SK-N-SH (cell line): Measurements from ENCODE around the gene CHEK2. TPM values are rescaled to one million over a fixed set of nuclear protein-coding genes. Genes with fewer than 3 reads are reported as not detected.
"Not testable (repeated sequence)": the region's sequence is repeated elsewhere in the genome, so short reads cannot be mapped to it uniquely, and the experiment has no call there.

Source experiments
- CTCF ChIA-PET: fragments of 300-600, 350-600 bp; formaldehyde crosslinking; extraction: SDS; loops from one replicate; lab custom pipeline; 2021; lab: Yijun Ruan, JAX
- POLR2A ChIA-PET: fragments of 350-600 bp; sonication (Branson Sonifier 250); formaldehyde crosslinking; extraction: SDS; loops from one replicate; lab custom pipeline; 2020; ENCODE audit warnings: antibody characterized with exemption, inconsistent platforms; lab: Yijun Ruan, JAX
- DNase-seq: peaks from one replicate; pipeline ENCODE4 v3.0.0; 2012
- H2AFZ ChIP-seq: fragments of 200-600 bp; sonication (generic); 2 replicates; pipeline ENCODE4 v1.8.1; 2016; ENCODE audit warnings: antibody characterized with exemption, mild to moderate bottlenecking, low read depth
- H3F3A ChIP-seq: fragments of 200-600 bp; sonication (generic); replicated peaks from 2 replicates; pipeline ENCODE3; 2016; ENCODE audit warnings: antibody characterized with exemption, mild to moderate bottlenecking; ENCODE audit not compliant: insufficient read depth
- H3K27ac ChIP-seq, 2 experiments: fragments of 200-500 bp in 1 of 2; fragments of 200-600 bp in 1 of 2; sonication (Bioruptor generic) in 1 of 2; sonication (generic), shearing (Covaris generic) in 1 of 2; 2 replicates each; pipeline versions ENCODE4 v1.5.1 to v1.6.1; 2014 to 2016; ENCODE audit warnings: low read depth in 2 of 2, inconsistent platforms in 1 of 2, low read length in 1 of 2, mild to moderate bottlenecking in 1 of 2, mixed read lengths in 1 of 2
- H3K27me3 ChIP-seq: fragments of 200-600 bp; sonication (generic), shearing (Covaris generic); 2 replicates; pipeline ENCODE4 v1.6.1; 2016; ENCODE audit warnings: mixed run types; ENCODE audit not compliant: insufficient read depth
- H3K36me3 ChIP-seq, 2 experiments: fragments of 200-500 bp in 1 of 2; fragments of 200-600 bp in 1 of 2; sonication (Bioruptor generic) in 1 of 2; sonication (generic) in 1 of 2; replicated peaks in 1 of 2; 2 replicates each; pipeline versions ENCODE3 to v1.5.1; 2014 to 2016; ENCODE audit warnings: low read length in 1 of 2, mild to moderate bottlenecking in 1 of 2; ENCODE audit not compliant: insufficient read depth in 2 of 2, control insufficient read depth in 1 of 2
- H3K4me1 ChIP-seq, 2 experiments: fragments of 200-500 bp in 1 of 2; fragments of 200-600 bp in 1 of 2; sonication (Bioruptor generic) in 1 of 2; sonication (generic), shearing (Covaris generic) in 1 of 2; 2 replicates each; pipeline versions ENCODE4 v1.5.1 to v1.6.1; 2014 to 2016; ENCODE audit warnings: low read depth in 1 of 2, low read length in 1 of 2, mixed run types in 1 of 2; ENCODE audit not compliant: insufficient read depth in 2 of 2, control insufficient read depth in 1 of 2
- H3K4me2 ChIP-seq: fragments of 200-600 bp; sonication (generic), shearing (Covaris generic); 2 replicates; pipeline ENCODE4 v1.6.1; 2017; ENCODE audit warnings: mixed run types
- H3K4me3 ChIP-seq, 2 experiments: fragments of 200-500 bp in 1 of 2; fragments of 200-600 bp in 1 of 2; sonication (Bioruptor generic) in 1 of 2; sonication (generic), shearing (Covaris generic) in 1 of 2; 2 replicates each; pipeline versions ENCODE4 v1.5.1 to v1.8.1; 2014 to 2016; ENCODE audit warnings: low read depth in 2 of 2, inconsistent platforms in 1 of 2, low read length in 1 of 2, mild to moderate bottlenecking in 1 of 2, mixed read lengths in 1 of 2, moderate library complexity in 1 of 2
- H3K79me2 ChIP-seq: fragments of 200-600 bp; sonication (generic); 2 replicates; pipeline ENCODE4 v1.8.1; 2017; ENCODE audit warnings: mild to moderate bottlenecking; ENCODE audit not compliant: insufficient read depth
- H3K9ac ChIP-seq: fragments of 200-600 bp; sonication (generic); 2 replicates; pipeline ENCODE4 v1.6.1; 2017; ENCODE audit warnings: mixed run types
- H3K9me2 ChIP-seq: fragments of 200-600 bp; sonication (generic); 2 replicates; pipeline ENCODE4 v1.6.1; 2017; ENCODE audit warnings: mixed run types
- H3K9me3 ChIP-seq: fragments of 200-600 bp; sonication (generic); 2 replicates; pipeline ENCODE4 v1.6.1; 2017; ENCODE audit warnings: mixed run types, mild to moderate bottlenecking, moderate library complexity
- H4K20me1 ChIP-seq: fragments of 200-600 bp; sonication (generic); 2 replicates; pipeline ENCODE4 v1.6.1; 2017; ENCODE audit warnings: mild to moderate bottlenecking, mixed run types; ENCODE audit not compliant: insufficient read depth
- CHD2 ChIP-seq: fragments of 150-350 bp; IDR thresholded peaks from 2 replicates; pipeline ENCODE4 v1.6.1; 2018; ENCODE audit warnings: low read length; ENCODE audit not compliant: partially characterized antibody
- ELF1 ChIP-seq: IDR thresholded peaks from 2 replicates; pipeline ENCODE4 v1.4.0; 2012
- EP300 ChIP-seq, 2 experiments: IDR thresholded peaks; 2 replicates each; pipeline versions ENCODE4 v1.4.0 to v1.6.1; 2012; ENCODE audit warnings: borderline replicate concordance in 1 of 2, low read depth in 1 of 2, low read length in 1 of 2
- EZH2phosphoT487 ChIP-seq: fragments of 200-600 bp; sonication (generic); IDR thresholded peaks from 2 replicates; pipeline ENCODE4 v1.6.1; 2017; ENCODE audit warnings: low read depth, mixed run types, mild to moderate bottlenecking, antibody characterized with exemption, moderate library complexity, borderline replicate concordance
- GABPA ChIP-seq: IDR thresholded peaks from 2 replicates; pipeline ENCODE4 v1.4.0; 2012; ENCODE audit warnings: low read depth, mild to moderate bottlenecking
- JUND ChIP-seq: IDR thresholded peaks from 2 replicates; pipeline ENCODE4 v1.4.0; 2012
- NRF1 ChIP-seq: IDR thresholded peaks from 2 replicates; pipeline ENCODE4 v1.6.1; 2012; ENCODE audit warnings: low read depth, mild to moderate bottlenecking, low read length
- POLR2AphosphoS5 ChIP-seq: IDR thresholded peaks from 2 replicates; pipeline ENCODE4 v1.6.1; 2012; ENCODE audit warnings: low read depth, low read length
- RAD21 ChIP-seq: IDR thresholded peaks from 2 replicates; pipeline ENCODE4 v1.6.1; 2012; ENCODE audit warnings: mild to moderate bottlenecking, low read length
- RCOR1 ChIP-seq: fragments of 150-350 bp; IDR thresholded peaks from 2 replicates; pipeline ENCODE4 v1.6.1; 2017; ENCODE audit warnings: antibody characterized with exemption, low read length
- TCF12 ChIP-seq: IDR thresholded peaks from 2 replicates; pipeline ENCODE4 v1.4.0; 2012
- WGBS: methylation state at CpG from one replicate; pipeline ENCODE4 v1.1.6; 2017; ENCODE audit warnings: low lambda C conversion rate; 5-methylcytosine and 5-hydroxymethylcytosine counted together
- polyA plus RNA-seq, 3 experiments: library from polyadenylated mRNA; depleted of rRNA; stranded (reverse); fragments of >200 nt; gene quantifications; 2 replicates each; pipeline ENCODE4 v1.2.3, GENCODE V29; 2012
- TF ChIP-seq, protein P1 (sequence below): fragments of 150-350 bp; IDR thresholded peaks from 2 replicates; pipeline ENCODE4 v1.6.1; 2017; ENCODE audit warnings: antibody characterized with exemption, low read length, low read depth, borderline replicate concordance
- TF ChIP-seq, protein P2 (sequence below): IDR thresholded peaks from 2 replicates; pipeline ENCODE4; 2012

The CHEK2 gene
- polyA plus RNA-seq, 1 of the 3 experiments (the other 2 are of a cell fraction) = 12.0 TPM

- no peaks in the 10 kb centered on the region for H3K9me3 ChIP-seq
- ChIA-PET POLR2A (no interaction called here), CTCF (no interaction called here)
- H3K79me2 ChIP-seq = no peaks in the 10 kb centered on the region
- no peaks in the 10 kb centered on the region for H4K20me1 ChIP-seq
- H3K27ac ChIP-seq = no peak overlapping the region
- no peaks in the 10 kb centered on the region for H3K27me3 ChIP-seq
- no peaks in the 10 kb centered on the region for H3K36me3 ChIP-seq
- H3K4me1 ChIP-seq = no peaks in the 10 kb centered on the region
- H3K4me3 ChIP-seq = no peak overlapping the region
- H3K4me2 ChIP-seq = no peak overlapping the region
- no peak overlapping the region for H2AFZ ChIP-seq
- H3K9ac ChIP-seq = no peak overlapping the region
- TF ChIP-seq JUND (no peak), RAD21 (no peak), CHD2 (no peak), POLR2AphosphoS5 (no peak), EZH2phosphoT487 (no peak), GABPA (no peak)
- no peak for DNase-seq
- no peaks in the 10 kb centered on the region for H3K9me2 ChIP-seq
- H3F3A ChIP-seq = no peaks in the 10 kb centered on the region
These were observed 38.2 kb downstream of the CHEK2 start for GRCh38 chr22:28703436-28703835.

GRCh38 chr22:28702891-28703290, 38.7 kb downstream of the CHEK2 start:
- H3K9ac ChIP-seq = no peak overlapping the region
- H2AFZ ChIP-seq = no peak overlapping the region
- ChIA-PET CTCF (no interaction called here), POLR2A (no interaction called here)
- no peaks in the 10 kb centered on the region for H3K9me2 ChIP-seq
- 100% methylated on average over 2 of the region's 2 CpGs for WGBS
- H3K9me3 ChIP-seq = no peaks in the 10 kb centered on the region
- H3K27me3 ChIP-seq = no peaks in the 10 kb centered on the region
- no peaks in the 10 kb centered on the region for H3K36me3 ChIP-seq
- H3K27ac ChIP-seq = no peak overlapping the region
- H3K4me2 ChIP-seq = no peak overlapping the region
- no peak for DNase-seq
- H3K4me1 ChIP-seq = no peaks in the 10 kb centered on the region
- TF ChIP-seq, protein P1, sequence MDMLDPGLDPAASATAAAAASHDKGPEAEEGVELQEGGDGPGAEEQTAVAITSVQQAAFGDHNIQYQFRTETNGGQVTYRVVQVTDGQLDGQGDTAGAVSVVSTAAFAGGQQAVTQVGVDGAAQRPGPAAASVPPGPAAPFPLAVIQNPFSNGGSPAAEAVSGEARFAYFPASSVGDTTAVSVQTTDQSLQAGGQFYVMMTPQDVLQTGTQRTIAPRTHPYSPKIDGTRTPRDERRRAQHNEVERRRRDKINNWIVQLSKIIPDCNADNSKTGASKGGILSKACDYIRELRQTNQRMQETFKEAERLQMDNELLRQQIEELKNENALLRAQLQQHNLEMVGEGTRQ = no peak
- TF ChIP-seq RCOR1 (no peak), ELF1 (no peak), TCF12 (no peak), EP300 (IDR thresholded peaks at IDR 0.05; ENCODE audit: borderline replicate concordance in 1 of 2, low read depth in 1 of 2, low read length in 1 of 2) (no peak), NRF1 (no peak)
- TF ChIP-seq, protein P2, sequence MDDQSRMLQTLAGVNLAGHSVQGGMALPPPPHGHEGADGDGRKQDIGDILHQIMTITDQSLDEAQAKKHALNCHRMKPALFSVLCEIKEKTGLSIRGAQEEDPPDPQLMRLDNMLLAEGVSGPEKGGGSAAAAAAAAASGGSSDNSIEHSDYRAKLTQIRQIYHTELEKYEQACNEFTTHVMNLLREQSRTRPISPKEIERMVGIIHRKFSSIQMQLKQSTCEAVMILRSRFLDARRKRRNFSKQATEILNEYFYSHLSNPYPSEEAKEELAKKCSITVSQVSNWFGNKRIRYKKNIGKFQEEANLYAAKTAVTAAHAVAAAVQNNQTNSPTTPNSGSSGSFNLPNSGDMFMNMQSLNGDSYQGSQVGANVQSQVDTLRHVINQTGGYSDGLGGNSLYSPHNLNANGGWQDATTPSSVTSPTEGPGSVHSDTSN = no peak
- no peaks in the 10 kb centered on the region for H4K20me1 ChIP-seq
- H3K79me2 ChIP-seq = no peaks in the 10 kb centered on the region
- H3K4me3 ChIP-seq = no peak overlapping the region
- H3F3A ChIP-seq = no peaks in the 10 kb centered on the region

- H3K9me2 ChIP-seq, H3K79me2 ChIP-seq, H4K20me1 ChIP-seq, H3K27me3 ChIP-seq, H3F3A ChIP-seq, H3K9ac ChIP-seq, H3K4me2 ChIP-seq, H3K36me3 ChIP-seq, H2AFZ ChIP-seq, H3K9me3 ChIP-seq, H3K4me1 ChIP-seq, DNase-seq, H3K4me3 ChIP-seq, H3K27ac ChIP-seq, CTCF ChIA-PET: not testable (repeated sequence)
- POLR2A ChIA-PET = interaction anchor here (0.6 to 1.0 kb wide), 2 partner anchors 9 to 13 kb away, joined by 3 to 4 read pairs; partner anchors contain the start of gene TTC28
- 96% methylated on average over 6 of the region's 6 CpGs for WGBS
These were observed 48.4 kb downstream of the CHEK2 start for GRCh38 chr22:28693041-28693760.

- DNase-seq, H3K4me3 ChIP-seq, H3F3A ChIP-seq, CTCF ChIA-PET, H3K79me2 ChIP-seq, H4K20me1 ChIP-seq, H3K9ac ChIP-seq, H3K36me3 ChIP-seq, H3K27me3 ChIP-seq, H2AFZ ChIP-seq, H3K27ac ChIP-seq, H3K4me1 ChIP-seq, H3K4me2 ChIP-seq, H3K9me2 ChIP-seq, POLR2A ChIA-PET, H3K9me3 ChIP-seq: not testable (repeated sequence)
- WGBS = 100% methylated on average over 2 of the region's 2 CpGs
These were observed 51.8 kb downstream of the CHEK2 start for GRCh38 chr22:28689796-28690195.
